GM19372 (cell line): ENCODE results near the gene NBPF4.
"Not testable (repeated sequence)": the region's sequence is repeated elsewhere in the genome, so short reads cannot be mapped to it uniquely, and the experiment has no call there.

Experiments
- ATAC-seq: cut with Tn5 transposase; IDR thresholded peaks from one replicate; pipeline ENCODE4 v1.9.1; 2021; ENCODE audit warnings: mild to moderate bottlenecking, low read depth, moderate library complexity; ENCODE audit not compliant: unreplicated experiment

Gene NBPF4

DNA sequence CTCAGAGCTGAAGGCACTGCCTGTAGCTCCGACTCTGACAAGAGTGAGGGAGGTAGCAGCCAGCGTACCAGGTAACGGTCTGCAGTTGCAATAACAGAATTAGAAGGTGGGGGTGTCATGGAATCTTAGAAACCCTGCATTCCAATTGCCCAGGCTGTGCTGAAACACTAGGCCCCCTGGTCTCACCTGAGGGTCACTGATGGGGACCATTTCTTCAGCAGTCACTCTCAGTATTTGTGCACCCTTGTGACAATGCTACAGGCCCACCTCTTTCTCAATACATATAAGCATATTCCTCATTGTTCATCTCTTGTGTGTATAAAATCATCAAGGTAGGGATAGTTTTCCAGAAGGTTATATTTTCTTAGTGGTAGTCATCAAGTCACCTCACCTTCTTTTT lies at the start of gene NBPF4:
TSS of gene NBPF4 (minus strand) at position 101 of the 400 bp plus-strand sequence. CDS start 315 bp downstream, outside the sequence.
- not testable (repeated sequence) for ATAC-seq

- not testable (repeated sequence) for ATAC-seq
Observed at GRCh38 chr1:108282528-108283257, 38.8 kb upstream of the NBPF4 start.

DNA sequence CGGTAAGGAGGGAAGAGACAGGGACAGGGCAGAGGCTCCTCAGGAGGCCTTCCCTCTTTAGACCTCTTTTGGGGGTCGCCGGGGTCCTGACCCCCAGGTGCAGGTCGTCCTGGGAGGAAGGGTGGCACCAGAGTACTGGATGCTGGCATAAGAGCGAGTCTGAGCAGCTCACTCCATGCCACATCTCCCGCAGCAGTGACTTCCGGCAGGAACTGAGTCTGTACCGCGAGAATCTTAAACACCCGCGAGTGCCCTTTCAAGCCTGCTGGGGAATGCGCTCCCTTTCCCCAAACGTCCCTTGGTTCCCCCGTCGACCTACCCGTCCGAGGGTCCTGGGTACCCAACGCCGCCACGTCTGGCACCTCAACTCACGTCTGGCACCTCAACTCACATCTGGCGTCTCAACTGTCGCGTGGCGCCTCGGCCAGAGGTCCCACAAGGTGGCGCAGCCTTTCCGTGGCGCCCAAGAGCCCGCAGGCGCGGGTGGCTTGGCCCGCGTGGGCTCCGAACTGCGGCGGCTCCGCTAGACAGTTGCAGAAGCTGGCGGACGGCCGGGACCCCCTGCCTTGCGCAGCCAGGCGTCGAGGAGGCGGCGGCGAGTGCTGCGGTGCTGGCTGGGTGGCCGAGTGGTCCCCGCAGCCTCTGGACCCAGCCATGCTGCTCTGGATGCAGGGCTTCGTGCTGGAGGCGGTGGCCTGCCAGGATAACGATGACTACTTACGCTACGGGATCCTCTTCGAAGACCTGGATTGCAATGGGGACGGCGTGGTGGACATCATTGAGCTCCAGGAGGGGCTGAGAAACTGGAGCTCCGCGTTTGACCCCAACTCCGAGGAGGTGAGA lies 28.8 kb upstream of the NBPF4 start:
- peak; percentile 70 for ATAC-seq

- ATAC-seq: not testable (repeated sequence)
Observed at GRCh38 chr1:108267097-108267496, 23.2 kb upstream of the NBPF4 start.

GRCh38 chr1:108261967-108262366 lies 18.1 kb upstream of the NBPF4 start:
- ATAC-seq: not testable (repeated sequence)

DNA sequence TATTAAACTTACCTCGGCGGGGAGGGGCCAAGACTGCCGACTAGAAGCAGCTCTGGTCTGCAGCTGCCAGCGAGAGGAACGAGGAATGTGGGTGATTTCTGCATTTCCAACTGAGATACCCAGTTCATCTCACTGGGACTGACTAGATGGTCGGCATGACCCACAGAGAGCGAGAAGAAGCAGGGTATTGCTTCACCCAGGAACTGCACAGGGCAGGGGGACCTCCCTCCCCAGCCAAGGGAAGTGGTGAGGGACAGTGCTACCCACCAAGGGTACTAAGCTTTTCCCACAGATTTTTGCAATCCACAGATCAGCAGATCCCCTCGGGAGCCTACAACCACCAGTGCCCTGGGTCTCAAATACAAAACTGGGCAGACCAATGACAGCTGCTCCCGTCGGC lies 17.6 kb upstream of the NBPF4 start:
- not testable (repeated sequence) for ATAC-seq

- not testable (repeated sequence) for ATAC-seq
Observed at GRCh38 chr1:108260578-108261259, 16.8 kb upstream of the NBPF4 start.

DNA sequence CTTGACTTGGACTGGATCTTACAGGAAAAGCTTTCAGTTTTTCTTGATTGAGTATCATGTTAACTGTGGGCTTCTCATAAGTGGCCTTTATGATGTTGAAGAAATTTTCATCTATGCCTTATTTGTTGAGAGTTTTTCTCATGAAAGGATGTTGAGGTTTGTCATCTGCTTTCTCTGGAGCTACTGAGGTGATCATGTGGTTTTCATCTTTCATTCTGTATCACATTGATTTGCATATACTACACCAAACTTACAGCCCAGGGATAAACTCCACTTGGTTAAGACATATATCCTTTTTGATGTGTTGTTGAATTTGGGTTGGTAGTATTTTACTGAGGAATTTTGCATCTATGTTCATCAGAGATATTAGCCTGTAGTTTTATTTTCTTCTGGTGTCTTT lies 11.6 kb upstream of the NBPF4 start:
- ATAC-seq: not testable (repeated sequence)

DNA sequence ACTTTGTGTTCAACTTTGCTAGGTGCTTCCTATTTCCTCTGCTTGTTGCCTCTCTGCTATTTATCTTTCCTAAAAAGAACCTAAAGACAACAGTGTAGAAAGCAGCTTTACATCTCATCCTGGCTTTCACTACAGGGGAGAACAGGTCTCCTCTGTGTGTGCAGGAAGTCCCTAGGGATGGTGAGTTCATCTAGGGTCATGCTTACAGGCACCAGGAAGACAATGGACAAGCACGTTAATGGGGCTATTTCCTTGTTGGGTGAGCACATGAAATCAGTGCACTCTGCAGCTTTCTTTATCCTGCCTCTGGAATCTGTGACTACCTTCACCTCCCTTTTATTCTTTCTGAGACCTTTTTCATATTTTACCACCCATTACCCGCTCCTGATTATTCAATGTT lies 4.5 kb downstream of the NBPF4 start:
- not testable (repeated sequence) for ATAC-seq

DNA sequence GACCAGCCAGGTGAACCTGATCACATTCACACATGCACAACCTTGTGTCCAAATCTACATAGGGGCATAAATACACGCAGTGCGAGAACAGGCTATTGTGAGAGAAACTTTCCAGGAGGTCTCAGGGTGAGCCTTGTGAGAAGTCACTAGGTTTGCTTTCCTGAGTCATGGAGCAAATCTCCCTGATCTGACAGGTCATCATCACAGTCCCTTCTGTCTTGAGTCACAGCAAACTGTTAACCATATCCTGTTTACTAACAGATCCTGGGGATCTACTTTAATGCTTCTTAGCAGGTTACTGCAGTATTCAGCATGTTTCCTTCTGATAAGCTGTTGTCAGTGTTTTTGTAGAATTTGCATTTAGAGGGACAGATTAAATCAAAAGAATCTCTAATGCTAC lies 8.6 kb downstream of the NBPF4 start:
- not testable (repeated sequence) for ATAC-seq

GRCh38 chr1:108232183-108232582 lies 11.7 kb downstream of the NBPF4 start:
- ATAC-seq: not testable (repeated sequence)

DNA sequence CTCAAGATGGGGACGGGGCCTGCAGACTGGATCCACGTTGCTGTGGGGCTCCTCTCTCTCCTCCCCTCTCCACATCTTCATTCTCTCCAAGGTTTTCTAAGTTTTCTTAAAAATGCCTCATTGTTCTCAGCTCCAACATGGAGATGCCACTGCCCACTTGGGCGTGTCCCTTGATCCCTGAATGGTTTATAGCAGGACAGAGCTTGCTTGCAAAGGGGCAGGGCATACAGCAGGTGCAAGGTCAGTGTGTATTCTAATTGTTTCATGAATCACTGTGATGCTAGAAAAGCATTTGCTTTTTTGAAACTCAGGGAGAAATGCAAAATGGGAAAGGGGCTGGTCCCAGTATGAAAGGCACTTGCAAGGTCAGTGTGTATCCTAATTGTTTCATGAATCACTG lies 13.9 kb downstream of the NBPF4 start:
- ATAC-seq: not testable (repeated sequence)

DNA sequence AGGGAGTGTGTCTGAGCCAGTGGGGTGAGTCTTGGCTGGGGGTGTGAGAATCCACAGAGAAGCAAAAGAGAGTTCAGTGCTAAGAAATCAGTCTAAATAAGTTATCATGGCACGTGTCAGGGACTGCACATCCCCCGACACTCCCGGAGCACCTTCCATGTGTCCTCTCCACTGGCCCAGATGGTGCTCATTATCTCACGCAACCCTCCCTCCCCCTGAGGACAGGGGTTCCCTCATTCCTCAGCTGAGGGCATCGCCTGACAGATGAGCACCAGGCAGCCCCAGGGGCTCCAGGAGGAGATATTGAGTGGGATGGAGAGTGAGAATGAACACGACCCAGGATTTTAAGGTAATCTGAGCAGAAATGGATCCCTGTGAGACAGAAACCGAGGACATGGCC lies 16.1 kb downstream of the NBPF4 start:
- ATAC-seq: not testable (repeated sequence)

DNA sequence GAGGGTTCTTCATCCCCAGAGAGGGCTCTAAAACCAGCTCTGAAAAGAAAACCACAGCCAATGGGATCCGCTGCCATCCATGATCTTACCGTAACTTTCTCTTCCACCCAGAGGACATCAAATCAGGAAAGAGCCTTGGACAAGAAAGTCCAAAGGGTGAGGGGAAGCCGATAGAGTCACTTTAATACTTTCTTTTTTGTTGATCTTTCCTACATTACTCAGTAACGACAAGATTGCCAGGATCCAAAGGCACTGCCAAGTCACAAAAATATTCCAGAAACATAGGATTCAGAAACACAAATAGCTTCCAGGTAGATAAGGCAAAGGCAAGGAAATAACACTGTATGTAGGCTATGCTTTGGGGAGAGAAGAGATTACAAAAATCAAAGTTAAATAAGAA lies 17.0 kb downstream of the NBPF4 start:
- not testable (repeated sequence) for ATAC-seq

DNA sequence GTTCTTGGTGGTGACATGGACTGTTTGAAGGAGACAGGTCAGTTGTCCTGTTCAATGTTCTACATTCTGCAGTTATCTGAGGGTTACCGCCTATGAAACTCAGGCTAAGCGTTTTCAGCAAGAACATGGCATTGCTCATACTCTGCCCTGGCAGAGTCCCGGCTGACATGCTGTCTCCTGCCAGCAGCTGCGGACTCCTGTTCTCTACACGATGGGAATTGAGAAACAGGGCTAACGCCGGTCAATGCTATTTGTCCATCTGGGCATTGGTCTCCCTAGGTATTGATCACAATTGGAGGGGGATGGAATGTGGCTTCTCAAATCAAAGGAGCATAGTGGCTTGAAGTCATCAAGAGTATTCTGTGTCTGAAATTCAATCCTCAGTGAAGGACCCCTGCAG lies 20.6 kb downstream of the NBPF4 start:
- not testable (repeated sequence) for ATAC-seq

GRCh38 chr1:108217515-108218174 lies 26.2 kb downstream of the NBPF4 start:
- not testable (repeated sequence) for ATAC-seq

GRCh38 chr1:108217007-108217406 lies 26.9 kb downstream of the NBPF4 start:
- not testable (repeated sequence) for ATAC-seq

DNA sequence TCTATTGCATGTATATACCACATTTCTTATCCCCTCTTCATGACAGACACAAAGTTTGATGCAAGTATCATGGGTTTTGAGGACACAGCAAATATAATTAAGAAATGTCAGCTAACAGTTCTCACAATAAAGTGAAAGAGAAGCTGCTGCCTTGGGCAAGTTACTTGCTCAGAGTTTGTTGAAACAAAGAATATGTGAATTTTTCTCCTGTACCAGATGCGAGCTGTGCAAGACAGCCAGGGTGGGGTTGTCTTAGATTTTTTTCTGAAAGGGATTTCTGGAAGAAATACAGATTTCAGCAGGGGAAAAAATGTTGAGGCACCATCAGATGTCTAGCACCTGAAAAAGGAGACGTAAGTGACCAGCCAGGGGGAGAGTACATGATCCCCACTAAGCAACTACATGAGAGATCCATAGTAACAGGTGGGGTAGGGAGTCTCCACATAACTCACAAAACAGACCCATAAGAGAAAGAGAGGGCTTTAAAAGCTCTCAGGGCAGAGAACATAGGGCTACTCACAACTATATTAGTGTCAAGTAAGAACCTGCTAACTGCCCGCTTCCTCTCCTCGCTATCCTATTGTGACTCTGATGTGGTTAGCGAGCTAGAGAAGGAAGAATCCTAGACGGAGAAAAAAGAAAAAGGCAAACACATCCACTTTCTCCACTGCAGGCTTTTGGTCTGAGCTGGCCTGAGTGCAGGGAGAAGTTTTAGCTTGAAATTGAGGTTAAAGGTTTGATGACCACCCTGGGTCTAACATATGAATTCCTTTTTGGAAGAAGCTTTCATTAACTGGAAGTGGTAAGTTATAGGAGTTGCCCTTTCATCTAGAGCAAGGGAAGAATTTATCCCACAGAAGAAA lies 27.6 kb downstream of the NBPF4 start:
- not testable (repeated sequence) for ATAC-seq
